NOMO-1 treated with dmso at 0.1 percent for 144 hours (cell line): ENCODE results near the gene VWA5B1.
A peak's percentile ranks its signal among the peaks of the same experiment; 100 is the strongest.
"Not testable (repeated sequence)": the region's sequence is repeated elsewhere in the genome, so short reads cannot be mapped to it uniquely, and the experiment has no call there.

Source experiments
- DNase-seq: peaks from one replicate; lab custom pipeline; 2025; ENCODE audit not compliant: unreplicated experiment; lab: John Stamatoyannopoulos, UW

Gene VWA5B1, protein sequence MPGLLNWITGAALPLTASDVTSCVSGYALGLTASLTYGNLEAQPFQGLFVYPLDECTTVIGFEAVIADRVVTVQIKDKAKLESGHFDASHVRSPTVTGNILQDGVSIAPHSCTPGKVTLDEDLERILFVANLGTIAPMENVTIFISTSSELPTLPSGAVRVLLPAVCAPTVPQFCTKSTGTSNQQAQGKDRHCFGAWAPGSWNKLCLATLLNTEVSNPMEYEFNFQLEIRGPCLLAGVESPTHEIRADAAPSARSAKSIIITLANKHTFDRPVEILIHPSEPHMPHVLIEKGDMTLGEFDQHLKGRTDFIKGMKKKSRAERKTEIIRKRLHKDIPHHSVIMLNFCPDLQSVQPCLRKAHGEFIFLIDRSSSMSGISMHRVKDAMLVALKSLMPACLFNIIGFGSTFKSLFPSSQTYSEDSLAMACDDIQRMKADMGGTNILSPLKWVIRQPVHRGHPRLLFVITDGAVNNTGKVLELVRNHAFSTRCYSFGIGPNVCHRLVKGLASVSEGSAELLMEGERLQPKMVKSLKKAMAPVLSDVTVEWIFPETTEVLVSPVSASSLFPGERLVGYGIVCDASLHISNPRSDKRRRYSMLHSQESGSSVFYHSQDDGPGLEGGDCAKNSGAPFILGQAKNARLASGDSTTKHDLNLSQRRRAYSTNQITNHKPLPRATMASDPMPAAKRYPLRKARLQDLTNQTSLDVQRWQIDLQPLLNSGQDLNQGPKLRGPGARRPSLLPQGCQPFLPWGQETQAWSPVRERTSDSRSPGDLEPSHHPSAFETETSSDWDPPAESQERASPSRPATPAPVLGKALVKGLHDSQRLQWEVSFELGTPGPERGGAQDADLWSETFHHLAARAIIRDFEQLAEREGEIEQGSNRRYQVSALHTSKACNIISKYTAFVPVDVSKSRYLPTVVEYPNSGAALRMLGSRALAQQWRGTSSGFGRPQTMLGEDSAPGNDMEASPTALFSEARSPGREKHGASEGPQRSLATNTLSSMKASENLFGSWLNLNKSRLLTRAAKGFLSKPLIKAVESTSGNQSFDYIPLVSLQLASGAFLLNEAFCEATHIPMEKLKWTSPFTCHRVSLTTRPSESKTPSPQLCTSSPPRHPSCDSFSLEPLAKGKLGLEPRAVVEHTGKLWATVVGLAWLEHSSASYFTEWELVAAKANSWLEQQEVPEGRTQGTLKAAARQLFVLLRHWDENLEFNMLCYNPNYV

DNA sequence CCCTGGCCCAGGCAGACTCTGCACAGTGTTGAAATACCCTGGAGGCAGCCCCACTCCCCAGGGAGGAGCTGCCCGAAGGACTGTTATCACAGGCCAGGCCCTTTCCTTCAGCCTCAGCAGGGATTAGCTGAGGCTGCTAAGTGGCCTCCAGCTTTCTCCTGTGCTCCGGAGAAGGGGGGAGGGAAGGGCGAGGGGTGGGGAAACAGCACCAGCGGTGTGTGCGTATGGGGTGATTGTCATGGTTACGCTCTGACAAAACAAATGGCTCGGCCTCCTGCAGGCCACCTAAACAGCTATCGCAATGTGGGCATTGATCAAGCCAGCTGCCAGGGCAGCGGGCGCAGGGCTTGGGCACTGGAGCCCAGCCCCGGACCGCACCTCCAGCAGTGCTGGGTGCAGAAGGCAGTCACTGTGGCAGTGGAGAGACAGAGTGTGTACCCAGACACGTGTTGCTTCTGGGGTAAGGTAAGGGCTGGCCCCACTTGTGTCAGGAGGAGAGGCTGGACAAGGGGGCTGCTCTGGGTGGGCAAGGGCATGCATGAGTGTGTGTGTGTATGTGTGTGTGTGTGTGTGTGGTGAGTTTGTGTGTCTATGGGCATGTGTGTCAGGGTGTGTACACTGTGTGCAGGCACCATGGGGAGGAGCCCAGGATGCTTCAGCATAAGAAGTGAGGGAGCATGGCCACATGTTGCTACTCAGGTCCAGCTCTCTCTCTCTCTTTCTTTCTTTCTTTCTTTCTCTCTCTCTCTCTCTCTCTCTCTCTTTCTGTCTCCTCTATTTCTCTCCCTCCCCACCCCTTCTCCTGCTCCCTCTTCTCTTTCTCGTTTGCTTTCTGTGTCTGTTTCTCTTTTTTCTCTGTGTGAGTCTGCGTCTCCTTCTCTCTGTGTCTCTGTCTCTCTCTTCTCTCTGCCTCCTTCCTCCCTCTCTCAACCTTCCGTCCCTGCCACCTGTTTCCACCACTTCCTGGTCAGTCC lies at the start of gene VWA5B1:
Gene VWA5B1 (plus strand): TSS at position 252 of the 974 bp plus-strand sequence. CDS start 19,727 bp downstream, outside the sequence.
- DNase-seq = no peak

DNA sequence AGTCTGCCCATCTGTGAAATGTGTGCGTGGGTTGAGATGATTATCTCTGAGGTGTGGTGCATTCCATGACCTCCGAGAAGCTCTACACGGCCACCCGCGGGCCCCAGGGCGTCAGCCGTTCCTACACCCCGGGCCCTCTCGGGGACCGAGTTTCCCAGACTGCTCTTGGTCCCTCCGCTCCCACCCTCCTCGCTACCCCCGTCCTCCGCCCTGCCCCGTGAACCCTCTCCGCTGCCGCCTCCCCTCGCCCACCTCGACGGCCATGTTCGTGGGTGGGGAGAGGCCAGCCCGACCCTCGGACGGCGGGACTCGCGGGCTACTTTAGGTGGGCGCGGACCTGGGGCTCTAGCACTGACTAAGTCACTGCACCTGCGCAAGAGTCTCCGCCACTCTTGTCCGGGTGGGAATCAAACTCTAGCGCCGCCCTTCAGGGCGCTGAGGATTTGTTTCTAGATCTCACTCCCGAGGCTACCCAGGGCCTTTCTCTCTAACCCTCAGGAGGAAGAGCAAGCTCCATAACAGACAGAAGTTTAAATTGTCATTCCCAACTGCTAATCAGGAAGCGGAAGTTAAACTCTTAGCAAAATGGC lies 47.7 kb upstream of the VWA5B1 start:
- no peak for DNase-seq

DNA sequence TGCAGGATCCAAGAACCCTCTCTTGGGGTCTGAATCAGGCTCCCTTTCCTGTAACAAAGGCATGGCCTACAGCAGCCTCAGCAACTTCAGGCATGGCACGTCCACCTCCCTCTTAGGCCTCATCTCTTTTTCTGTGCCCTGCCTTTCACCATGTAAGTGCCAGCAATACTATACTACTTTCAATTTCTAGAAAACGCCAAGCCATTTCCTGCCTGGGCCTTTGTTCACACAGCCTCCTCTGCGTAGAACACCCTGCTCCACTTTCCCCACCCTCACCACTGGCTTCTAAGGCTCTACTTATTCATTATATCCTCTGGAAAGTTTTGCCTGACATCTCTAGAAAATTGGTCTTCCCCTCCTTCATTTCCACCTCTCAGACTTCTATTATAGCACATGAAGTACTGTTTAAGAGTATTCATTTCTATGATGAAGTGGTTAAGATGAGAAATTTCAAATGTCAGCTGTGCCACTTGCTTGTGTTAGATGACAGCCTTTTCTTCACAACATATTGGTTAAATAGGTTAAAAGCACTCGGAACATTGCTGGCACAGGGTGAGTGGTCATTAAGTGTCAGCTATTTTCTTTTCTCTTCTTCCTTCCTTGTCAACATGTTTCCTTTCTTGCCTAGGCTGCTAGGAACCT lies 41.6 kb upstream of the VWA5B1 start:
- DNase-seq = no peak

DNA sequence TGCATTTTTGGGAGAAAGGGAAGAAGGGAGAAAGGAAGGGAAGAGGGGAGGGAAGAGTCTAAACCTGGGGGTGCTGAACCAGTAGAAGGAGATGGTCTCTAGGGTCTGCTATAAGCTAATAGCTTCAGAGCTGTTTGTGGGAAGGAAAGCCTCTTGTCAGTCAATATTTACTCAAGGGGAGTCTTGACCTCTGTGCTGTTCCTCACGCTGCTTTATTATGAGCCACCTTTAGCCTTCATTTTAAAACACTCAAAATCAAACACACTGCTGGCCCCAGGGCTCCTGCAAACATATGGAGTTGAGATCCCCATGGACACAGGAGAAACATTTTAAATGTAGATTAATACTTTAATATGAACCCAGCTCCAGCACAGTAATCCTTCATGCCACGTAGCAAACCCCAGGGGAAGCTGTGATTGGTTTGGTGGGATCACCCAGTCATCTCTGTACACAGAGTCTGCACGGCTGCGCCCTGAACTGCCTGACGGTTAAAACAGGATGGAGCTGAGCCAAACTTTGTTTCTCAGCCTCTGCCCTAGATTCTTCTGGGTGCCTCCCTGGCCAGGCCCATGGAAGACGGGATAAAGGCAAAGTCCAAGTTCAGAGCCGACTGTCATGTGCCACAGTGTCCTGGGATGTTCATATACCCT lies 40.2 kb upstream of the VWA5B1 start:
- DNase-seq = no peak

DNA sequence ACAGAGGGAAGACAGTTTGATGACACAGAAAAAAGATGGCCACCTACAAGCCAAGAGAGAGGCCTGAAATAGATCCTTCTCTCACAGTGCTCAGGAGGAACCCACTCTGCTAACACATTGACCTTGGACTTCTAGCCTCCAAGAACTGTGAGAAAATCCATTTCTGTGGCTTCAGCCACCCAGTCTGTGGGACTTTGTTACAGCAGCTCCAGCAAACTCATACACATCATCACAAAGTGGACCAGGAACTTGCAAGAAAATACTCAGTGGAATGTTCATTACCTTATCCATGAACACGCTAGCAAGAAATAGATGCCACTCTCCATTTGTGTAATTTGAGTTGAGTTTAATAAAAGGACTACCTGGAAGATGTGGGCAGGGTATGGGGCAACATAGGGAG lies 38.1 kb upstream of the VWA5B1 start:
- no peak for DNase-seq

DNA sequence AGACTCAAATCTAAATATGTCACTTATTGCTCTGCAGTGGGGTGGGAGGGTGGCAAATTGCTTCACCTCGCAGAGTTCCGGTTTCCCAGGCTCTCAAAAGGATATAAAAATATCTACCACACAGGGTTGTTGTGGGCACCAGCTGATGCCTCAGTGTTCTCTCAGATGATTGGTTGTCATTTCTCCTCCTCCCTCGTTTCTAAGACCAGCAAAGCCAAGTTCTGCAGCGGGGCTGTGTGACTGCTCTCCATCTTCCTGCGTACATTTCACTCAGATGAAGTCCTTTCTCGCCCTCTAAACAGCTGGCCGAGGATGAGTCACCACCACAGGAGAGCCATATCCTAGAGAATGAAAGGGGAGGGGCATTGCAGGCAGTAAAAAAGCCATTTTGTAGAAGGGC lies 35.0 kb upstream of the VWA5B1 start:
- peak; percentile 76 for DNase-seq

DNA sequence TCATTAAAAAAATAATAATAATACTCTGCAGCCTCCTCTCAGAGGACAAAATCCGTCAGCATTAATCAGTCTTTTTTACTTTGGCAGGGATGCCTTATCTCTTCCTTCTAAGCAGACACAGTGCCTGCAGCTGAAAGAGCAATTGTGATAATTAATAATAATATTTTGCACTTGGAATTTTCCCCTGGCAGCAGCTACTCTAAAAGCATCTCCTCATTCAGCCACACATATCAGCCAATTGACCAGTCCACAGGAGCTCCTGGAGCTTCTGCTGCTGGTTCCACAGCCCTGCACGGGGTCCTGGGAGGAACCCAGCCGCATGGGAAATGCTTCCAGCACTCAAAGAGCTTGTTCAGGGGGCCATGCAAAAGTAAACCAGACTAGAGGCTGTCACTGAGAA lies 31.0 kb upstream of the VWA5B1 start:
- no peak for DNase-seq

DNA sequence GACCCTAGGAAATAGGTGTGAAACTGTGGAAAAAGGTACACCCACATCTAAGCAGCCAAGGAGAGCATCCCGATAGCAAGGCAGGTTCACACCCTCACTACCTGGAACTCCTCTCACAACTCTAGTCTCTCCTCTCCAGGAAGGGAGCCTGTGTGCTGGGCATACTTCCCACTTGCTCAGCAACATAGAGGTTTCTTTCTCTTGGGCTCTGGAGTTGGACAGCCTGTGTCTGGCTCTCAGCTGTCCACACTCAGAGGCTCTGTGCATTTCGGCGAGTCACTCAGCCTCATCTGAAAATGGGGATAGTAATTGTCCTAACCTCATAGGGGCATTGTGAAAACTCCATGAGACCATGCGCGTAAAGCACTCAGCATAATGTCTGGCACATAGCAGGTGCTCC lies 29.6 kb upstream of the VWA5B1 start:
- no peak for DNase-seq

DNA sequence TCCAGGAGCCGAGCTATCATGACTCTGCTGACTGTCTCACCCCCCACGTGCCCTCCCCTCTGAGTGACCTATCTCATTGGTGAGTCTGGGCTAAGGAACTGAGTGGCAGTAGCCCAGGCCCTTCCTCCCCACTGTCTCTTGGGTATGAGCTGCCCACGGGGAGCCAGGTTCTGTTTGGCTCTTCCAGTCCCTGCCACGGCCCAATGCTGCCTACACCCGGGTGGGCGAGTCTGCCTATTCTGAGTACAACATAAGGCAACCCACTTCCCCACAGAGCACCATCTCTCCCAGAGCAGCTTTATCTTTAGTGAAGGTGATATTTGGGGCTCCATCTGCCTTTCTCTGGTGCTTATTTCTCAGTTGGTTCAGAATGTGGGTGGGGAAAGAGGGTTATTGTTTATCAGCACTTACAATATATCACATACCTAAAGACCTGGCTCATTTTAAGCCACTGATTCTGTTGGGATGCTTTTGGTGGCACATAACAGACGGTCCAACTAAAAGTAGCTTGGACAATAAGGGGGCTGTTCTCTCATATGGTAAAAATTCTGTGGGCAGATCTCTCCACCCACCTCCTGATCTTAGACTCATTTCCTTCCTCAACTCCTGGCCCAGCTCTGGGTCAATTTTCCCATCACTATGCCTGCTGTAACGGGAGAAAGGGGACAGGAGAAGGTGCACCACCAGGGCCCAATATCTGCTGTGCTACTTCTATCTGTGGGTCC lies 27.7 kb upstream of the VWA5B1 start:
- no peak for DNase-seq

DNA sequence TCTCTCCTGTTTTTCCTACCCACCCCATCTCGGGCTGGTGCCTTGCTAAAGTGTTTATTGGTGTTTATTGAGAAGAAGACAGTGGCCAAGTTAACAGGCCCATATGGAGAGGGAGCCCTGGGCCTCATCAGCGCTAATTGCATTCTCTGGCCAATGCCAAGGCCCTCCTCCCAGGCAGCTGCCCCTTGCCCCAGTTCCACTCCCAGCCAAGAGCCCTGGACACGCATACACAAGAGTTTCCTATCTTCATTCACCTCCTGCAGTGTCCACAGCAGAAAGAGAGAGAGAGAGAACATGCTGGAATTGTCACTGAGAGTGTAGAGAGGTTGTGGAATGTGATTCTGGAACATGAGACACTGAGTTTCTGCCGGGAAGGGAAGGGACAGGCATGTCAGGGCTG lies 25.4 kb upstream of the VWA5B1 start:
- no peak for DNase-seq

DNA sequence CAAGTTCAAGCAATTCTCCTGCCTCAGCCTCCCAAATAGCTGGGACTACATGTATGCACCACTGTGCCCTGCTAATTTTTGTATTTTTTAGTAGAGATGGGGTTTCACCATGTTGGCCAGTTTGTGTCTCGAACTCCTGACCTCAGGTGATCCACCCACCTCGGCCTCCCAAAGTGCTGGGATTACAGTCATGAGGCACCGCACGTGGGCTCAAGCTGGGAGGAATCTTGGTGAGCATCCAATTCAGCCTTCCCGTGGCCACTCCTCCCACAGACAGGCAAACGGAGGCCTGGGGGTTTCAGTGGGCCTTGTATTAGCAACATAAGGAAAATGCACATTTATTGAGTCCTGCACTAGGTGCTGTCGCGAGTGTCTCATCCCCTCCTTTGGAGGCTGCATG lies 24.5 kb upstream of the VWA5B1 start:
- no peak for DNase-seq

DNA sequence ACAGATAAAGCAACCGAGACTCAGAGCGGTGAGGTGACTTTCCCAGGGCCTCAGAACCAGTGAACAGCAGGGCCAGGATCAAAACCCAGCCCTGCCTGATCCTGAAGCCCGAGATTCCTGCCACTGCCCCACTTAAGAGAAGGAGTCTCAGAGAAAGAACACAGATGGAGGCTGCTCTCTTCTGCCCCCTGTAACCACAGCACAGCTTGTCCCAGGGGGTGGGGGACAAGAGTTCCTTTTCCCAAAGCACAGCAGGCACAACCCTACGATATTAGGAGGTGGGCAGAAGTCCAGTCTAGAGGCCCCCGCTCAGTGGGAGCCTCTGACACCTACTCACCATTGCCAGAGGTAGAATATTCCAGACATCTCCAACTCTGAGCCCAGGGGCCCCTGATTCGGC lies 24.0 kb upstream of the VWA5B1 start:
- no peak for DNase-seq

DNA sequence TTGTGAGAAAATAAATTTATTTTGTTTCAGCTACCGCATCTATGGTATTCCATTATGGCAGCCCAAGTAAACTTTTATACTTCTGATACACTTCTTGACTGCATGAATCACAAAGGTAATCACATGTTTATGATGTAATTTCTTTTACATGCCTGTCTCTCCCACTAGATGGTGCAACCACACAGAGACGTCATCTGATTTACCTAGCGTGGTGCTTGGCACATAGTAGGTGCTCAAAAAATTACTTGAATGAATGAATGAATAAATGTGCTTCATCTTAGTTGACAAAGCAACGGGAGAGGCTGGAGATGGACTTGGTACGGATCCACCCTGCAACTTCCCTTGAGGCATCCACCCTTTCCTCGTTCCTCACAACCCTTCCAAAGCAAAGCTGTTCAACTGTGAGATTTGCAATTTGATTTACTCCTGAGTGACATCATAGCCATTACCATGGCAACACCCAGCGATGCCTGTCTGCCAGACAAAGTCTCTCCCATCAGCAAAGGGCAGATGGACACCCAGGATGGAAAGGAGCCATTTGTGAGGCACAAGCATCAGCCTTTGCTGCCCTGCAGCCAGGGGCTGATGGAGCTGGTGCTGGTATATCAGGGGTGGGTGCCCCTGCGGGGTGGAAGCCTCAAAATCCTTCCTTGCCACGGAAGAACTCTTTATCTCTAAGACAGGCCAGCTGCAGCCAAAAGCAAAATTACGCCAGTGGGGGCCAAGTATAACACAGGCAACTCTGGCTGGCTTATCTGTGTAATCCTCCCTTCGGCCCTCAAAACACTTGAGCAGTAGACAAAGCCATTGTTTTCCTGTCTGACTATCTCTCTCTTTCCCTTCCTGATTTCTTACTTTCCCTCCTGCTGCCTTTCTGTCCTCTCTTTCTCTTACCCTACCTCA lies 18.9 kb upstream of the VWA5B1 start:
- no peak for DNase-seq

DNA sequence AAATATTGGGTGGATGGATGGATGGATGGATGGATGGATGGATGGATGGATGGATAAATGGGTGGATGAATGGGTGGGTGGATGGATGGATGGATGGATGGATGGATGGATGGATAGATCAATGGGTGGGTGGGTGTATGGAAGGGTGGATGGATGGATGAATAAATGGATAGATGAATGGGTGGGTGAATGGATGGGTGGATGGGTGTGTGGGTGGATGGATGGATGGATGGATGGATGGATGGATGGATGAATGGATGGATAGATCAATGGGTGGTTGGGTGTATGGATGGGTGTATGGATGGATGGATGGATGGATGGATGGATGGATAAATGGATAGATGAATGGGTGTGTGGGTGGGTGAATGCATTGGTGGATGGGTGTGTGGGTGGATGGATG lies 17.0 kb upstream of the VWA5B1 start:
- DNase-seq = not testable (repeated sequence)

DNA sequence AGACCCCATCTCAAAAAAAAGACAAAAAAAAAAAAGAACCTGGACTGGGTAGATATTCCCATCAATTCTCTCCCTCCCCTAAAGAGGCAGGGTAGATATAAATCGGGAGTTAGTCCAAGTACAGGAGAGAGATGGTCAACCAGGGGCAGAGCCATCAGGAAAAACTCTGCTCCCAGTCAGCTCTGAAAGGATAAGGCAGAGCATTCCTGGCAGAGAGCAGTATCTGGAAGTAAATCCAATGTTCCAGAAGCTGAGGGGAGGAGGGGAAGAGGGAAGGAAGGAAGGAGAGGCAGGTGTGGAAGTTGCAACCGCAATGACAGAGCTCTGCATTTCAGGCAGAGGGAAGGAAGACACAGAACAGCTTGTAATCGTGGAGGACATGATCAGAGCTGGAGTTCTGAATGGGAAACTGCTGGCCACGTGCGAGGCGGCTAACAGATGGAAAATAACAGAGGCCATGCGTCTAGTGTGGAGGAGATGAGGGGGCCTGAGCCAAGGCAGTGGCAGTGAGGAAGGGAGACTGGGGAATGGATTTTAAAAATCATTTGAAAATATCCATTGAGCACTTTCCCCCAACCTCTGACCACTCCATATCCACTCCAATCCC lies 15.3 kb upstream of the VWA5B1 start:
- DNase-seq = no peak

DNA sequence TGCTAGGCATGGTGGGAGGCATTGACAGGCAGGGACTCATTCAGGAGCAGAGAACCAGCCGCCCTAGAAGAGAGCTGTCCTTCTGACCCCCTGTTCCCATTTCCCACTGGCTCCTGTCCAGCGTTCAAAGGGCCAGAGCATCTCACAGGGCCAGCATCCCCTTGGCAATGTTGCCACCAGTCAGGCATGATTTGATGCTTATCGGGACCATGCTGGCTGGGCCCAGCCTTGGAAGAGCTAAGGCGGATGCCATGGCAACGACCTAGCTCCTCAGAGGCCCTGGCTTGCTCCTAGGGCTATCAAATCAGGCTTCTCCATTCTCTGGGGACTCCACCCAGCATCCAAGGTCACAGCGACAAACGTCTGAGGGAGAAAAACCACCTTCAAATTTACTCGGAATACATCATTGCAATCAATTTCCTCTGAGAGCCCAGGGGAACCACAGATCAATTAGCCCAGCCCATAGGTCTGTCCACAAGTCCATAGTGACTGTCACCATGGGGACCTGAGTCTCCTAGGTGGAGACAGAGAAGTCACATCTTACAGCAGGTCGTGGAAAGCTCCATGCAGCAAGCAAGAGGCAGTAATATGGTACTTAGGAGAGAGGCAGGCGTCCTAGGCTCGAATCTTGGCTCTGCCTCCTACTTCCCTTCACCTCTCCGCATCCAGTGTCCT lies 14.1 kb upstream of the VWA5B1 start:
- no peak for DNase-seq
